ENCODE measurements around the gene IRX5. TPM values are rescaled to one million over a fixed set of nuclear protein-coding genes. Genes with fewer than 3 reads are reported as not detected.

IRX5 gene
- total and polyA plus RNA-seq, 4 donors, result not detected

DNA sequence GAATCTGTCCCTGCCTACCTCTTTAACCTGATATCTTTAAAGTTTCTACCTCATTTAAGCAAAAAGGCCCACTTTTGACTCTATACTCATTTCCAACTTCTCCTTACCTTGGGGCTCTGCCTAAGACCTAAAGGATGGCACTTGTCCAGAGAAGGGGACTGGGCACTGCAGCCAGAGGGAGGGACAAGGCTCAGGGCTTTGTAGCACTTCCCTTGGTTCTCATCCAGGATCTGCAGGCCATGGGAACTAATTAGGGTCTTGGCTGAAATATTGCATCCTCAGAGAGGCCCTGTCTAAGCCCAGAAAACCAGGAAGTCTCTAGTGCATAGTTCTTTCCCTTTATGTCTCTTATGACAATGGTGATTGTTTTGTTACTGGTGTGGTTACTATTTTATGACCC lies 37.3 kb downstream of the IRX5 start:
- H3K4me1 ChIP-seq (ENCODE audit: control insufficient read depth in 4 of 4, insufficient read depth in 4 of 4, low read length in 3 of 4), result no peaks in the 10 kb centered on the region
- no peaks in the 10 kb centered on the region for H3K9me3 ChIP-seq (ENCODE audit: control insufficient read depth in 4 of 4, low read length in 3 of 4)
- no peak overlapping the region for H3K4me3 ChIP-seq (ENCODE audit: low read depth in 1 of 3, low read length in 3 of 3)
- H3K36me3 ChIP-seq (ENCODE audit: control insufficient read depth in 4 of 4, insufficient read depth in 3 of 4, low read depth in 1 of 4, low read length in 3 of 4), result no peaks in the 10 kb centered on the region
- TF ChIP-seq YY1 (IDR thresholded peaks at IDR 0.05) (no peak), TAF1 (conservative IDR thresholded peaks at IDR 0.05) (no peak), HNF4A (conservative IDR thresholded peaks at IDR 0.05) (no peak), SP1 (IDR thresholded peaks at IDR 0.05) (no peak), JUND (IDR thresholded peaks at IDR 0.05) (no peak), EGR1 (IDR thresholded peaks at IDR 0.05; ENCODE audit: low read depth in 2 of 2) (no peak), GABPA (IDR thresholded peaks at IDR 0.05 in 1 of 2, conservative IDR thresholded peaks at IDR 0.05 in 1 of 2) (no peak), HNF4G (IDR thresholded peaks at IDR 0.05) (no peak)
- TF ChIP-seq, protein P1, sequence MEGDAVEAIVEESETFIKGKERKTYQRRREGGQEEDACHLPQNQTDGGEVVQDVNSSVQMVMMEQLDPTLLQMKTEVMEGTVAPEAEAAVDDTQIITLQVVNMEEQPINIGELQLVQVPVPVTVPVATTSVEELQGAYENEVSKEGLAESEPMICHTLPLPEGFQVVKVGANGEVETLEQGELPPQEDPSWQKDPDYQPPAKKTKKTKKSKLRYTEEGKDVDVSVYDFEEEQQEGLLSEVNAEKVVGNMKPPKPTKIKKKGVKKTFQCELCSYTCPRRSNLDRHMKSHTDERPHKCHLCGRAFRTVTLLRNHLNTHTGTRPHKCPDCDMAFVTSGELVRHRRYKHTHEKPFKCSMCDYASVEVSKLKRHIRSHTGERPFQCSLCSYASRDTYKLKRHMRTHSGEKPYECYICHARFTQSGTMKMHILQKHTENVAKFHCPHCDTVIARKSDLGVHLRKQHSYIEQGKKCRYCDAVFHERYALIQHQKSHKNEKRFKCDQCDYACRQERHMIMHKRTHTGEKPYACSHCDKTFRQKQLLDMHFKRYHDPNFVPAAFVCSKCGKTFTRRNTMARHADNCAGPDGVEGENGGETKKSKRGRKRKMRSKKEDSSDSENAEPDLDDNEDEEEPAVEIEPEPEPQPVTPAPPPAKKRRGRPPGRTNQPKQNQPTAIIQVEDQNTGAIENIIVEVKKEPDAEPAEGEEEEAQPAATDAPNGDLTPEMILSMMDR (IDR thresholded peaks at IDR 0.05; ENCODE audit: low read depth, low read length, missing input control), result no peak
- TF ChIP-seq, protein P2, sequence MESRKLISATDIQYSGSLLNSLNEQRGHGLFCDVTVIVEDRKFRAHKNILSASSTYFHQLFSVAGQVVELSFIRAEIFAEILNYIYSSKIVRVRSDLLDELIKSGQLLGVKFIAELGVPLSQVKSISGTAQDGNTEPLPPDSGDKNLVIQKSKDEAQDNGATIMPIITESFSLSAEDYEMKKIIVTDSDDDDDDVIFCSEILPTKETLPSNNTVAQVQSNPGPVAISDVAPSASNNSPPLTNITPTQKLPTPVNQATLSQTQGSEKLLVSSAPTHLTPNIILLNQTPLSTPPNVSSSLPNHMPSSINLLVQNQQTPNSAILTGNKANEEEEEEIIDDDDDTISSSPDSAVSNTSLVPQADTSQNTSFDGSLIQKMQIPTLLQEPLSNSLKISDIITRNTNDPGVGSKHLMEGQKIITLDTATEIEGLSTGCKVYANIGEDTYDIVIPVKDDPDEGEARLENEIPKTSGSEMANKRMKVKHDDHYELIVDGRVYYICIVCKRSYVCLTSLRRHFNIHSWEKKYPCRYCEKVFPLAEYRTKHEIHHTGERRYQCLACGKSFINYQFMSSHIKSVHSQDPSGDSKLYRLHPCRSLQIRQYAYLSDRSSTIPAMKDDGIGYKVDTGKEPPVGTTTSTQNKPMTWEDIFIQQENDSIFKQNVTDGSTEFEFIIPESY (IDR thresholded peaks at IDR 0.05), result no peak
- TF ChIP-seq, protein P3, sequence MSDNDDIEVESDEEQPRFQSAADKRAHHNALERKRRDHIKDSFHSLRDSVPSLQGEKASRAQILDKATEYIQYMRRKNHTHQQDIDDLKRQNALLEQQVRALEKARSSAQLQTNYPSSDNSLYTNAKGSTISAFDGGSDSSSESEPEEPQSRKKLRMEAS (IDR thresholded peaks at IDR 0.05), result no peak
- H3K9ac ChIP-seq (ENCODE audit: low read depth in 1 of 2, low read length in 2 of 2), result no peak overlapping the region
- H3K27me3 ChIP-seq (ENCODE audit: control insufficient read depth in 4 of 4, insufficient read depth in 4 of 4, low read length in 3 of 4), result no peaks in the 10 kb centered on the region
- no peak for DNase-seq (ENCODE audit: low spot score)
- no peak overlapping the region for H3K27ac ChIP-seq (ENCODE audit: low read depth in 1 of 2, low read length in 2 of 2)

DNA sequence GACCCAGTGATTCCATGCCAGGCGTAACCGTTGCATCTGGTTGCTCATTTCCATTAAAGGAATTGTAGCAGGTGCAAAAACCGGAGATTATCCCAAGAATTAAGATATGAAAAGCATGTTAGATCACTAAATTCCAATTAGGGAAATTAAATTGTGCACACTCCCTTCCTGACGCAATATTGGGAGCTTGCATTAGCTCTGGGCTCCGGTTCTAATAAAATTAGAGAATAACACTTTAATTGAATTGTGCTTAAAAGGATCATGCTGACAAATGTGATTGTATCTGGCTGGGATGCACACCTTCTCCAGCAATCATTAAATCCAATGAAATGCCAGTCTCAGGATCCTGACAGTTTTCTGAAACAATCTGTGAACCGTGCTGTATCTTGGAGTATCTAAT lies 38.1 kb downstream of the IRX5 start:
- H3K9ac ChIP-seq (ENCODE audit: low read depth in 1 of 2, low read length in 2 of 2), result no peak overlapping the region
- no peak overlapping the region for H3K27ac ChIP-seq (ENCODE audit: low read depth in 1 of 2, low read length in 2 of 2)
- no peak for TF ChIP-seq NR2F2 (IDR thresholded peaks at IDR 0.05)
- no peak for TF ChIP-seq TAF1 (conservative IDR thresholded peaks at IDR 0.05)
- no peak for TF ChIP-seq JUND (IDR thresholded peaks at IDR 0.05)
- TF ChIP-seq, protein P2 (IDR thresholded peaks at IDR 0.05), result no peak
- no peak for TF ChIP-seq SP1 (IDR thresholded peaks at IDR 0.05)
- no peak for TF ChIP-seq RAD21 (IDR thresholded peaks at IDR 0.05)
- TF ChIP-seq, protein P1 (IDR thresholded peaks at IDR 0.05; ENCODE audit: low read depth, low read length, missing input control), result no peak
- TF ChIP-seq RXRA (IDR thresholded peaks at IDR 0.05), result no peak
- TF ChIP-seq, protein P3 (IDR thresholded peaks at IDR 0.05), result no peak
- no peak overlapping the region for H3K4me3 ChIP-seq (ENCODE audit: low read depth in 1 of 3, low read length in 3 of 3)
- no peaks in the 10 kb centered on the region for H3K36me3 ChIP-seq (ENCODE audit: control insufficient read depth in 4 of 4, insufficient read depth in 3 of 4, low read depth in 1 of 4, low read length in 3 of 4)
- H3K4me1 ChIP-seq (ENCODE audit: control insufficient read depth in 4 of 4, insufficient read depth in 4 of 4, low read length in 3 of 4), result no peaks in the 10 kb centered on the region
- 82% methylated on average over 6 of the region's 6 CpGs for WGBS
- H3K27me3 ChIP-seq (ENCODE audit: control insufficient read depth in 4 of 4, insufficient read depth in 4 of 4, low read length in 3 of 4), result no peaks in the 10 kb centered on the region
- no peaks in the 10 kb centered on the region for H3K9me3 ChIP-seq (ENCODE audit: control insufficient read depth in 4 of 4, low read length in 3 of 4)
- no peak for DNase-seq (ENCODE audit: low spot score)

Measured in liver (tissue), 9 donors.